H9 (cell line): ENCODE results near the gene GRM1. TPM values are rescaled to one million over a fixed set of nuclear protein-coding genes. Genes with fewer than 3 reads are reported as not detected.

ENCODE experiments used
- DNase-seq: peaks from one replicate; pipeline ENCODE4 v3.0.0-alpha.2; 2017
- H2AFZ ChIP-seq: one replicate; pipeline ENCODE4 v1.6.1; 2013; ENCODE audit warnings: mild to moderate bottlenecking, low read length, control low read depth, moderate library complexity
- H2AK5ac ChIP-seq: 2 replicates; pipeline ENCODE4 v1.6.1; 2013; ENCODE audit warnings: low read length, control low read depth, mixed read lengths; ENCODE audit not compliant: insufficient read length
- H2BK120ac ChIP-seq: one replicate; pipeline ENCODE4 v1.6.1; 2013; ENCODE audit warnings: low read depth, mild to moderate bottlenecking, low read length, control low read depth, inconsistent platforms; ENCODE audit not compliant: poor library complexity, severe bottlenecking
- H2BK12ac ChIP-seq: 2 replicates; pipeline ENCODE4 v1.6.1; 2013; ENCODE audit warnings: low read length, control low read depth, mixed read lengths, low read depth; ENCODE audit not compliant: insufficient read length
- H2BK15ac ChIP-seq: 2 replicates; pipeline ENCODE4 v1.6.1; 2013; ENCODE audit warnings: low read depth, low read length, control low read depth
- H2BK20ac ChIP-seq: one replicate; pipeline ENCODE4 v1.6.1; 2013; ENCODE audit warnings: low read depth, mild to moderate bottlenecking, low read length, control low read depth, inconsistent platforms; ENCODE audit not compliant: poor library complexity, severe bottlenecking
- H2BK5ac ChIP-seq: 2 replicates; pipeline ENCODE4 v1.6.1; 2013; ENCODE audit warnings: low read length, control low read depth, mixed read lengths; ENCODE audit not compliant: insufficient read length
- H3K14ac ChIP-seq: 2 replicates; pipeline ENCODE4 v1.6.1; 2013; ENCODE audit warnings: low read length, control low read depth; ENCODE audit not compliant: insufficient read depth
- H3K18ac ChIP-seq: 2 replicates; pipeline ENCODE4 v1.6.1; 2013; ENCODE audit warnings: low read depth, mild to moderate bottlenecking, mixed read lengths, low read length, control low read depth; ENCODE audit not compliant: insufficient read length
- H3K23ac ChIP-seq: 2 replicates; pipeline ENCODE4 v1.6.1; 2013; ENCODE audit warnings: low read length, control low read depth, mixed read lengths, low read depth; ENCODE audit not compliant: insufficient read length
- H3K23me2 ChIP-seq: 2 replicates; pipeline ENCODE4 v1.6.1; 2013; ENCODE audit warnings: low read depth, mild to moderate bottlenecking, mixed read lengths, low read length, control low read depth; ENCODE audit not compliant: insufficient read length, poor library complexity, severe bottlenecking
- H3K27ac ChIP-seq: 2 replicates; pipeline ENCODE4 v1.5.1; 2013; ENCODE audit warnings: low read length, control low read depth, mixed read lengths, low read depth; ENCODE audit not compliant: insufficient read length
- H3K27me3 ChIP-seq: 2 replicates; pipeline ENCODE4 v1.6.1; 2013; ENCODE audit warnings: low read length, control low read depth, inconsistent platforms; ENCODE audit not compliant: insufficient read depth
- H3K4ac ChIP-seq: 2 replicates; pipeline ENCODE4 v1.6.1; 2013; ENCODE audit warnings: low read depth, mild to moderate bottlenecking, control low read depth, inconsistent platforms, low read length, moderate library complexity
- H3K4me1 ChIP-seq: 2 replicates; pipeline ENCODE4 v1.6.1; 2013; ENCODE audit warnings: low read length, control low read depth, inconsistent platforms; ENCODE audit not compliant: insufficient read depth
- H3K4me2 ChIP-seq: 2 replicates; pipeline ENCODE4 v1.6.1; 2013; ENCODE audit warnings: low read length, control low read depth, mixed read lengths; ENCODE audit not compliant: insufficient read length, insufficient read depth
- H3K56ac ChIP-seq: 2 replicates; pipeline ENCODE4 v1.6.1; 2013; ENCODE audit warnings: low read depth, mild to moderate bottlenecking, mixed read lengths, low read length, control low read depth; ENCODE audit not compliant: insufficient read length
- H3K79me1 ChIP-seq: 2 replicates; pipeline ENCODE4 v1.6.1; 2013; ENCODE audit warnings: low read depth, mild to moderate bottlenecking, moderate library complexity, low read length, control low read depth, inconsistent platforms; ENCODE audit not compliant: insufficient read depth, poor library complexity, severe bottlenecking
- H3K79me2 ChIP-seq: 2 replicates; pipeline ENCODE4 v1.6.1; 2013; ENCODE audit warnings: low read length, control low read depth, inconsistent platforms; ENCODE audit not compliant: insufficient read depth
- H3K9ac ChIP-seq: 2 replicates; pipeline ENCODE4 v1.6.1; 2013; ENCODE audit warnings: low read length, control low read depth, mixed read lengths; ENCODE audit not compliant: insufficient read length; ENCODE audit errors: extremely low read depth
- H3K9me3 ChIP-seq: one replicate; pipeline ENCODE4 v1.6.1; 2013; ENCODE audit warnings: low read depth, low read length, inconsistent platforms; ENCODE audit not compliant: control insufficient read depth
- H3T11ph ChIP-seq: one replicate; pipeline ENCODE4 v1.6.1; 2013; ENCODE audit warnings: mild to moderate bottlenecking, low read length, control low read depth, inconsistent platforms
- H4K20me1 ChIP-seq: one replicate; pipeline ENCODE4 v1.6.1; 2013; ENCODE audit not compliant: control insufficient read depth, insufficient read length, insufficient read depth
- H4K5ac ChIP-seq: 2 replicates; pipeline ENCODE4 v1.6.1; 2013; ENCODE audit warnings: low read depth, mild to moderate bottlenecking, mixed read lengths, low read length, control low read depth; ENCODE audit not compliant: insufficient read length
- H4K8ac ChIP-seq: replicated peaks from 2 replicates; pipeline ENCODE4 v1.6.1; 2013; ENCODE audit warnings: low read length, control low read depth, mixed read lengths, low read depth; ENCODE audit not compliant: insufficient read length
- H4K91ac ChIP-seq: 2 replicates; pipeline ENCODE4 v1.6.1; 2013; ENCODE audit warnings: low read depth, mild to moderate bottlenecking, moderate library complexity, mixed read lengths, low read length, control low read depth; ENCODE audit not compliant: insufficient read length
- H3K27ac Mint-ChIP-seq, 3 experiments: 2 replicates in 2 of 3; 3 replicates in 1 of 3; pipeline ENCODE4 v1.8.0; 2020 to 2021; ENCODE audit warnings: mixed read lengths in 3 of 3, mild to moderate bottlenecking in 1 of 3, moderate library complexity in 1 of 3
- H3K27me3 Mint-ChIP-seq: 2 replicates; pipeline ENCODE4 v1.8.0; 2021; ENCODE audit warnings: low read depth, mild to moderate bottlenecking, moderate library complexity, mixed read lengths
- H3K36me3 Mint-ChIP-seq, 3 experiments: 2 replicates in 2 of 3; 3 replicates in 1 of 3; pipeline ENCODE4 v1.8.0; 2020 to 2021; ENCODE audit warnings: low read depth in 3 of 3, mixed read lengths in 3 of 3; ENCODE audit not compliant: insufficient read depth in 1 of 3
- H3K4me1 Mint-ChIP-seq, 2 experiments: 2 replicates each; pipeline ENCODE4 v1.8.0; 2020; ENCODE audit warnings: mixed read lengths in 2 of 2
- H3K4me3 Mint-ChIP-seq, 2 experiments: 2 replicates in 1 of 2; 3 replicates in 1 of 2; pipeline ENCODE4 v1.8.0; 2020 to 2021; ENCODE audit warnings: mild to moderate bottlenecking in 2 of 2, mixed read lengths in 2 of 2, moderate library complexity in 1 of 2
- H3K9me3 Mint-ChIP-seq, 2 experiments: 2 replicates in 1 of 2; 3 replicates in 1 of 2; pipeline ENCODE4 v1.8.0; 2020; ENCODE audit warnings: mild to moderate bottlenecking in 2 of 2, mixed read lengths in 2 of 2, moderate library complexity in 1 of 2
- WGBS: extraction: QIAGEN DNeasy Blood & Tissue Kit; methylation state at CpG from one replicate; pipeline ENCODE4 v1.1.7; 2013; ENCODE audit warnings: missing lambda C conversion rate, low lambda C conversion rate, mixed read lengths; ENCODE audit not compliant: insufficient read length; ENCODE audit errors: extremely low coverage; 5-methylcytosine and 5-hydroxymethylcytosine counted together
- total RNA-seq: library from RNA; stranded (reverse); gene quantifications from 2 replicates; pipeline ENCODE4 v1.2.1, GENCODE V29; 2021
- TF ChIP-seq, protein P1 (sequence below): fragments of 200-600 bp; sonication (generic); conservative IDR thresholded peaks from 3 replicates; pipeline ENCODE4 v1.8.0; 2021; ENCODE audit warnings: antibody characterized with exemption, mild to moderate bottlenecking

GRM1 gene
- total RNA-seq, 1 experiment from 2014 or later = 0.39 TPM

DNA sequence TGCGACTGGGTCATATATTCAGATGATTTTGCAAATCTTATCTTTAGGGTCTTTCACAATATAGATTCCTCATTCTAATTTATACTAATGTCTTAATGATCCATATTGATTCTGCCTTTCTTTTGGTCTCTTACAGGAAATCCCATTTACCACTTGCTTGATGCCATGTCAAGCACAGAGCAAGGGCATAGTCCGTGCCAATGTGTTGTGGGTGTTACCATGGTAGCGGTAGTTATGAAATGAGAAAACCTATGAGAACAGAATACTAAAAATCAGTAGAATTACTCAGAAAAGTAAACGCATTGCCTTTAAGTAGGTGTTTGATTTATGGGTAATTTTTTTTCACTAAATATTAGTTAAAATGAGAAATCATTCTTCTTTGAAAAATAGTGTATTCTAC is 360.9 kb downstream of the GRM1 start:
- Mint-ChIP-seq H3K27ac (no peak overlapping the region), H3K9me3 (no peaks in the 10 kb centered on the region; a peak in 1 of 5 replicates), H3K4me3 (no peak overlapping the region), H3K36me3 (no peaks in the 10 kb centered on the region), H3K4me1 (peaks cover 9 to 10% of the 10 kb centered on the region in 2 experiments; a peak in 3 of 4 replicates), H3K27me3 (no peaks in the 10 kb centered on the region)
- Histone ChIP-seq H3K23ac (no peak overlapping the region), H2AFZ (no peak overlapping the region), H3K14ac (no peak overlapping the region), H3K79me1 (no peaks in the 10 kb centered on the region), H3T11ph (no peak overlapping the region), H4K91ac (no peak overlapping the region), H3K4me1 (no peaks in the 10 kb centered on the region), H2BK20ac (no peak overlapping the region), H3K9ac (no peak overlapping the region), H3K27ac (no peak overlapping the region), H2BK15ac (no peak overlapping the region), H2BK12ac (no peak overlapping the region), H4K5ac (no peak overlapping the region), H3K4me2 (no peak overlapping the region), H2BK120ac (no peak overlapping the region), H3K18ac (no peak overlapping the region), H3K4ac (no peak overlapping the region), H3K56ac (no peak overlapping the region), H3K27me3 (no peaks in the 10 kb centered on the region), H3K23me2 (no peaks in the 10 kb centered on the region), H4K8ac (no peak overlapping the region), H2AK5ac (no peak overlapping the region), H3K79me2 (no peaks in the 10 kb centered on the region), H3K9me3 (no peaks in the 10 kb centered on the region), H2BK5ac (no peak overlapping the region), H4K20me1 (no peaks in the 10 kb centered on the region)
- WGBS = no CpG with 5 or more reads among the region's 4 CpGs
- DNase-seq = no peak
- TF ChIP-seq, protein P1, sequence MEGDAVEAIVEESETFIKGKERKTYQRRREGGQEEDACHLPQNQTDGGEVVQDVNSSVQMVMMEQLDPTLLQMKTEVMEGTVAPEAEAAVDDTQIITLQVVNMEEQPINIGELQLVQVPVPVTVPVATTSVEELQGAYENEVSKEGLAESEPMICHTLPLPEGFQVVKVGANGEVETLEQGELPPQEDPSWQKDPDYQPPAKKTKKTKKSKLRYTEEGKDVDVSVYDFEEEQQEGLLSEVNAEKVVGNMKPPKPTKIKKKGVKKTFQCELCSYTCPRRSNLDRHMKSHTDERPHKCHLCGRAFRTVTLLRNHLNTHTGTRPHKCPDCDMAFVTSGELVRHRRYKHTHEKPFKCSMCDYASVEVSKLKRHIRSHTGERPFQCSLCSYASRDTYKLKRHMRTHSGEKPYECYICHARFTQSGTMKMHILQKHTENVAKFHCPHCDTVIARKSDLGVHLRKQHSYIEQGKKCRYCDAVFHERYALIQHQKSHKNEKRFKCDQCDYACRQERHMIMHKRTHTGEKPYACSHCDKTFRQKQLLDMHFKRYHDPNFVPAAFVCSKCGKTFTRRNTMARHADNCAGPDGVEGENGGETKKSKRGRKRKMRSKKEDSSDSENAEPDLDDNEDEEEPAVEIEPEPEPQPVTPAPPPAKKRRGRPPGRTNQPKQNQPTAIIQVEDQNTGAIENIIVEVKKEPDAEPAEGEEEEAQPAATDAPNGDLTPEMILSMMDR = no peak
